HG02623 (cell line): ENCODE data around the gene KCTD11.
"Not testable (repeated sequence)": the region's sequence is repeated elsewhere in the genome, so short reads cannot be mapped to it uniquely, and the experiment has no call there.

ENCODE experiments used
- ATAC-seq: cut with Tn5 transposase; IDR thresholded peaks from one replicate; pipeline ENCODE4 v1.9.1; 2021; ENCODE audit warnings: moderate library complexity; ENCODE audit not compliant: unreplicated experiment

Gene KCTD11

GRCh38 chr17:7341842-7342241, 10.1 kb upstream of the KCTD11 start:
- ATAC-seq: no peak

GRCh38 chr17:7343250-7343649, 8.7 kb upstream of the KCTD11 start:
- no peak for ATAC-seq

- no peak for ATAC-seq
Observed at GRCh38 chr17:7346761-7347614, 5.0 kb upstream of the KCTD11 start.

- ATAC-seq: no peak
Observed at GRCh38 chr17:7347630-7348477, 4.1 kb upstream of the KCTD11 start.

- ATAC-seq: no peak
Observed at GRCh38 chr17:7348478-7349242, 3.3 kb upstream of the KCTD11 start.

GRCh38 chr17:7352503-7352889, 534 bp downstream of the KCTD11 start:
- ATAC-seq: no peak

- no peak for ATAC-seq
Observed at GRCh38 chr17:7352910-7353635, 1.1 kb downstream of the KCTD11 start.

GRCh38 chr17:7354262-7354843, 2.4 kb downstream of the KCTD11 start:
- ATAC-seq: no peak

GRCh38 chr17:7355053-7355452, 3.1 kb downstream of the KCTD11 start, which contains the start of gene TMEM95:
TSS of gene TMEM95 (plus strand) at chr17:7355156. CDS start at chr17:7355205, 49 bp downstream.
- no peak for ATAC-seq

- ATAC-seq: no peak
Observed at GRCh38 chr17:7355573-7355972, 3.6 kb downstream of the KCTD11 start.

GRCh38 chr17:7356072-7356549, 4.1 kb downstream of the KCTD11 start:
- no peak for ATAC-seq

- ATAC-seq: no peak
Observed at GRCh38 chr17:7356756-7357155, 4.8 kb downstream of the KCTD11 start.

- no peak for ATAC-seq
Observed at GRCh38 chr17:7357381-7357780, 5.4 kb downstream of the KCTD11 start.

GRCh38 chr17:7361906-7362305, 9.9 kb downstream of the KCTD11 start:
- ATAC-seq: no peak

GRCh38 chr17:7363311-7363710, 11.3 kb downstream of the KCTD11 start:
- ATAC-seq: no peak

GRCh38 chr17:7365963-7366362, 14.0 kb downstream of the KCTD11 start:
- not testable (repeated sequence) for ATAC-seq

GRCh38 chr17:7367083-7367482, 15.1 kb downstream of the KCTD11 start:
- no peak for ATAC-seq

GRCh38 chr17:7367918-7368598, 16.1 kb downstream of the KCTD11 start:
- no peak for ATAC-seq

- ATAC-seq: not testable (repeated sequence)
Observed at GRCh38 chr17:7368599-7368994, 16.6 kb downstream of the KCTD11 start.
